K562 (cell line): Measurements from ENCODE around the gene SMARCA4. TPM values are rescaled to one million over a fixed set of nuclear protein-coding genes. Genes with fewer than 3 reads are reported as not detected.

Experiments used
- ATF7 ChIP-seq: fragments of 450-650 bp; IDR thresholded peaks from 2 replicates; pipeline ENCODE4 v1.7.1; 2014; ENCODE audit warnings: mild to moderate bottlenecking, moderate library complexity
- CBX1 ChIP-seq: sonication (generic); IDR thresholded peaks from 2 replicates; pipeline ENCODE4 v1.6.1; 2016; ENCODE audit warnings: antibody characterized with exemption, low read depth, mild to moderate bottlenecking
- CBX5 ChIP-seq: IDR thresholded peaks from 2 replicates; pipeline ENCODE4 v1.6.1; 2014; ENCODE audit warnings: low read depth, borderline replicate concordance
- FOXK1 ChIP-seq: sonication (generic); formaldehyde crosslinking; IDR thresholded peaks from 2 replicates; pipeline ENCODE4 v1.8.0; 2022; ENCODE audit warnings: missing genetic modification reagents, mild to moderate bottlenecking, borderline replicate concordance
- KHSRP ChIP-seq: fragments of 450-650 bp; IDR thresholded peaks from 2 replicates; pipeline ENCODE4 v1.6.1; 2017
- NFE2L1 ChIP-seq: fragments of 450-650 bp; IDR thresholded peaks from 2 replicates; pipeline ENCODE4 v1.6.1; 2016; ENCODE audit warnings: missing genetic modification characterization, low read depth, mild to moderate bottlenecking, missing compliant biosample characterization, moderate library complexity, borderline replicate concordance
- NR2F6 ChIP-seq: fragments of 450-650 bp; formaldehyde crosslinking; IDR thresholded peaks from 2 replicates; pipeline ENCODE4 v1.4.0; 2020; ENCODE audit warnings: mild to moderate bottlenecking
- SAFB2 ChIP-seq: fragments of 200-400 bp; formaldehyde crosslinking; IDR thresholded peaks from 2 replicates; pipeline ENCODE4 v1.6.1; 2018; ENCODE audit warnings: borderline replicate concordance, low read length, low read depth, moderate library complexity; ENCODE audit not compliant: severe bottlenecking
- ZEB2 ChIP-seq: fragments of 450-650 bp; IDR thresholded peaks from 2 replicates; pipeline ENCODE4 v1.6.1; 2016
- ZNF695 ChIP-seq: fragments of 450-650 bp; formaldehyde crosslinking; IDR thresholded peaks from 2 replicates; pipeline ENCODE4 v1.4.0; 2020; ENCODE audit warnings: mild to moderate bottlenecking, moderate library complexity
- polyA plus RNA-seq, 8 experiments: library from polyadenylated mRNA; depleted of rRNA in 4 of 8; stranded (reverse) in 5 of 8; unstranded in 3 of 8; fragments of >200 nt; fragmentation: Nextera tagmentation in 2 of 8; fragmentation: Illumina TruSeq in 1 of 8; extraction: Ambion mirVana in 2 of 8; extraction: Trizol in 1 of 8; gene quantifications; 2 replicates each; pipeline versions ENCODE4 v1.2.1 to v1.2.3, GENCODE V29; 2011 to 2014; ENCODE audit warnings: inconsistent platforms in 1 of 8, missing spikeins in 1 of 8
- total RNA-seq, 7 experiments: library from RNA; depleted of rRNA in 6 of 7; stranded (reverse); fragments of >200 nt in 6 of 7; fragmentation: Illumina TruSeq in 2 of 7; extraction: Trizol in 2 of 7; gene quantifications; 2 replicates each; pipeline versions ENCODE4 v1.2.1 to v1.2.3, GENCODE V29; 2011 to 2021; ENCODE audit warnings: low replicate concordance in 1 of 7
- TF ChIP-seq, protein P1 (sequence below): fragments of 250-450 bp; sonication (Bioruptor Pico); IDR thresholded peaks from 2 replicates; pipeline ENCODE4 v1.8.0; 2022; ENCODE audit warnings: inconsistent platforms
- TF ChIP-seq, protein P2 (sequence below): fragments of 450-650 bp; IDR thresholded peaks from 2 replicates; pipeline ENCODE4 v1.7.0; 2016; ENCODE audit warnings: borderline replicate concordance
- TF ChIP-seq, protein P3 (sequence below): fragments of 250-450 bp; sonication (Bioruptor Pico); IDR thresholded peaks from 2 replicates; pipeline ENCODE4 v1.5.1; 2021; ENCODE audit warnings: mild to moderate bottlenecking
- TF ChIP-seq, protein P4 (sequence below): fragments of 250-450 bp; sonication (Bioruptor Pico); IDR thresholded peaks from 2 replicates; pipeline ENCODE4 v1.6.1; 2021; ENCODE audit warnings: mild to moderate bottlenecking
- TF ChIP-seq, protein P5 (sequence below): IDR thresholded peaks from 2 replicates; pipeline ENCODE4 v1.6.1; 2011; ENCODE audit warnings: borderline replicate concordance, low read depth, mild to moderate bottlenecking, moderate library complexity, low read length; ENCODE audit not compliant: insufficient read depth, poor library complexity, severe bottlenecking
- TF ChIP-seq, protein P6 (sequence below): IDR thresholded peaks from 3 replicates; pipeline ENCODE4 v1.6.1; 2011; ENCODE audit warnings: borderline replicate concordance, mild to moderate bottlenecking, moderate library complexity; ENCODE audit not compliant: insufficient read length; ENCODE audit errors: extremely low read depth

SMARCA4 gene
- total and polyA plus RNA-seq, 9 of the 15 experiments (the other 6 are each of a cell fraction or from before 2014, with no cell fraction given), result 19.3 to 207 (median 52.1) TPM

DNA sequence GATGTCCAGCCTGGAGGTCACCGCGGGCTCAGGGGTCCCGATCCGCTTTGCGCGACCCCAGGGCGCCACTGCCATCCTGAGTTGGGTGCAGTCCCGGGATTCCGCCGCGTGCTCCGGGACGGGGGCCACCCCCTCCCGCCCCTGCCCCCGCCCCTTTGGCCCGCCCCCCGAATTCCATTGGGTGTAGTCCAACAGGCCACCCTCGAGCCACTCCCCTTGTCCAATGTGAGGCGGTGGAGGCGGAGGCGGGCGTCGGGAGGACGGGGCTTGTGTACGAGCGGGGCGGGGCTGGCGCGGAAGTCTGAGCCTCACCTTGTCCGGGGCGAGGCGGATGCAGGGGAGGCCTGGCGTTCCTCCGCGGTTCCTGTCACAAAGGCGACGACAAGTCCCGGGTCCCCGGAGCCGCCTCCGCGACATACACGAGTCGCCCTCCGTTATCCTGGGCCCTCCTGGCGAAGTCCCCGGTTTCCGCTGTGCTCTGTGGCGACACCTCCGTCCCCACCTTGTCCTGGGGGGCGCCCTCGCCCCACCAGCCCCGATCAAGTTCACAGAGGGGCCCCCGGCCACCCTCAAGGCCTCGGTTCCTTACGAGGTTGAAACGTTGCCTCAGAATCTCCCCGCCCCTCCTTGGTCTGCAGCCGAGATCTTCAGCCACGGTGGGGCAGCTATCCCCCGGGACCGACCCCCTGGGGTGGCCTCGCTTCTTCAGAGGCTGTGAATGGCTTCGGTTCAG lies 129.6 kb downstream of the SMARCA4 start (continued):
- TF ChIP-seq, protein P1, sequence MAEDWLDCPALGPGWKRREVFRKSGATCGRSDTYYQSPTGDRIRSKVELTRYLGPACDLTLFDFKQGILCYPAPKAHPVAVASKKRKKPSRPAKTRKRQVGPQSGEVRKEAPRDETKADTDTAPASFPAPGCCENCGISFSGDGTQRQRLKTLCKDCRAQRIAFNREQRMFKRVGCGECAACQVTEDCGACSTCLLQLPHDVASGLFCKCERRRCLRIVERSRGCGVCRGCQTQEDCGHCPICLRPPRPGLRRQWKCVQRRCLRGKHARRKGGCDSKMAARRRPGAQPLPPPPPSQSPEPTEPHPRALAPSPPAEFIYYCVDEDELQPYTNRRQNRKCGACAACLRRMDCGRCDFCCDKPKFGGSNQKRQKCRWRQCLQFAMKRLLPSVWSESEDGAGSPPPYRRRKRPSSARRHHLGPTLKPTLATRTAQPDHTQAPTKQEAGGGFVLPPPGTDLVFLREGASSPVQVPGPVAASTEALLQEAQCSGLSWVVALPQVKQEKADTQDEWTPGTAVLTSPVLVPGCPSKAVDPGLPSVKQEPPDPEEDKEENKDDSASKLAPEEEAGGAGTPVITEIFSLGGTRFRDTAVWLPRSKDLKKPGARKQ (CRISPR knock-in tag), result no peak
- TF ChIP-seq SAFB2 (no peak), ZNF695 (CRISPR knock-in tag) (no peak), ATF7 (peak; percentile 32; the same call in 1 of the 2 replicates), NR2F6 (CRISPR knock-in tag) (no peak), CBX1 (peak; percentile 32; the same call in 1 of the 2 replicates), KHSRP (no peak), ZEB2 (no peak), FOXK1 (peak; percentile 43; the same call in 1 of the 2 replicates), NFE2L1 (no peak), CBX5 (no peak)
- TF ChIP-seq, protein P2, sequence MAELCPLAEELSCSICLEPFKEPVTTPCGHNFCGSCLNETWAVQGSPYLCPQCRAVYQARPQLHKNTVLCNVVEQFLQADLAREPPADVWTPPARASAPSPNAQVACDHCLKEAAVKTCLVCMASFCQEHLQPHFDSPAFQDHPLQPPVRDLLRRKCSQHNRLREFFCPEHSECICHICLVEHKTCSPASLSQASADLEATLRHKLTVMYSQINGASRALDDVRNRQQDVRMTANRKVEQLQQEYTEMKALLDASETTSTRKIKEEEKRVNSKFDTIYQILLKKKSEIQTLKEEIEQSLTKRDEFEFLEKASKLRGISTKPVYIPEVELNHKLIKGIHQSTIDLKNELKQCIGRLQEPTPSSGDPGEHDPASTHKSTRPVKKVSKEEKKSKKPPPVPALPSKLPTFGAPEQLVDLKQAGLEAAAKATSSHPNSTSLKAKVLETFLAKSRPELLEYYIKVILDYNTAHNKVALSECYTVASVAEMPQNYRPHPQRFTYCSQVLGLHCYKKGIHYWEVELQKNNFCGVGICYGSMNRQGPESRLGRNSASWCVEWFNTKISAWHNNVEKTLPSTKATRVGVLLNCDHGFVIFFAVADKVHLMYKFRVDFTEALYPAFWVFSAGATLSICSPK, result no peak
- TF ChIP-seq, protein P3, sequence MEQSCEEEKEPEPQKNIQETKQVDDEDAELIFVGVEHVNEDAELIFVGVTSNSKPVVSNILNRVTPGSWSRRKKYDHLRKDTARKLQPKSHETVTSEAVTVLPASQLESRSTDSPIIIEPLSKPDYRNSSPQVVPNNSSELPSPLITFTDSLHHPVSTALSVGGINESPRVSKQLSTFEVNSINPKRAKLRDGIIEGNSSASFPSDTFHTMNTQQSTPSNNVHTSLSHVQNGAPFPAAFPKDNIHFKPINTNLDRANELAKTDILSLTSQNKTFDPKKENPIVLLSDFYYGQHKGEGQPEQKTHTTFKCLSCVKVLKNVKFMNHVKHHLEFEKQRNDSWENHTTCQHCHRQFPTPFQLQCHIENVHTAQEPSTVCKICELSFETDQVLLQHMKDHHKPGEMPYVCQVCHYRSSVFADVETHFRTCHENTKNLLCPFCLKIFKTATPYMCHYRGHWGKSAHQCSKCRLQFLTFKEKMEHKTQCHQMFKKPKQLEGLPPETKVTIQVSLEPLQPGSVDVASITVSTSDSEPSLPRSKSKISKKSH (CRISPR knock-in tag), result no peak
- TF ChIP-seq, protein P4, sequence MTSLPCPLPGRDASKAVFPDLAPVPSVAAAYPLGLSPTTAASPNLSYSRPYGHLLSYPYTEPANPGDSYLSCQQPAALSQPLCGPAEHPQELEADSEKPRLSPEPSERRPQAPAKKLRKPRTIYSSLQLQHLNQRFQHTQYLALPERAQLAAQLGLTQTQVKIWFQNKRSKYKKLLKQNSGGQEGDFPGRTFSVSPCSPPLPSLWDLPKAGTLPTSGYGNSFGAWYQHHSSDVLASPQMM (CRISPR knock-in tag), result no peak
- TF ChIP-seq, protein P5, sequence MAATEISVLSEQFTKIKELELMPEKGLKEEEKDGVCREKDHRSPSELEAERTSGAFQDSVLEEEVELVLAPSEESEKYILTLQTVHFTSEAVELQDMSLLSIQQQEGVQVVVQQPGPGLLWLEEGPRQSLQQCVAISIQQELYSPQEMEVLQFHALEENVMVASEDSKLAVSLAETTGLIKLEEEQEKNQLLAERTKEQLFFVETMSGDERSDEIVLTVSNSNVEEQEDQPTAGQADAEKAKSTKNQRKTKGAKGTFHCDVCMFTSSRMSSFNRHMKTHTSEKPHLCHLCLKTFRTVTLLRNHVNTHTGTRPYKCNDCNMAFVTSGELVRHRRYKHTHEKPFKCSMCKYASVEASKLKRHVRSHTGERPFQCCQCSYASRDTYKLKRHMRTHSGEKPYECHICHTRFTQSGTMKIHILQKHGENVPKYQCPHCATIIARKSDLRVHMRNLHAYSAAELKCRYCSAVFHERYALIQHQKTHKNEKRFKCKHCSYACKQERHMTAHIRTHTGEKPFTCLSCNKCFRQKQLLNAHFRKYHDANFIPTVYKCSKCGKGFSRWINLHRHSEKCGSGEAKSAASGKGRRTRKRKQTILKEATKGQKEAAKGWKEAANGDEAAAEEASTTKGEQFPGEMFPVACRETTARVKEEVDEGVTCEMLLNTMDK, result peak; percentile 18
- TF ChIP-seq, protein P6, sequence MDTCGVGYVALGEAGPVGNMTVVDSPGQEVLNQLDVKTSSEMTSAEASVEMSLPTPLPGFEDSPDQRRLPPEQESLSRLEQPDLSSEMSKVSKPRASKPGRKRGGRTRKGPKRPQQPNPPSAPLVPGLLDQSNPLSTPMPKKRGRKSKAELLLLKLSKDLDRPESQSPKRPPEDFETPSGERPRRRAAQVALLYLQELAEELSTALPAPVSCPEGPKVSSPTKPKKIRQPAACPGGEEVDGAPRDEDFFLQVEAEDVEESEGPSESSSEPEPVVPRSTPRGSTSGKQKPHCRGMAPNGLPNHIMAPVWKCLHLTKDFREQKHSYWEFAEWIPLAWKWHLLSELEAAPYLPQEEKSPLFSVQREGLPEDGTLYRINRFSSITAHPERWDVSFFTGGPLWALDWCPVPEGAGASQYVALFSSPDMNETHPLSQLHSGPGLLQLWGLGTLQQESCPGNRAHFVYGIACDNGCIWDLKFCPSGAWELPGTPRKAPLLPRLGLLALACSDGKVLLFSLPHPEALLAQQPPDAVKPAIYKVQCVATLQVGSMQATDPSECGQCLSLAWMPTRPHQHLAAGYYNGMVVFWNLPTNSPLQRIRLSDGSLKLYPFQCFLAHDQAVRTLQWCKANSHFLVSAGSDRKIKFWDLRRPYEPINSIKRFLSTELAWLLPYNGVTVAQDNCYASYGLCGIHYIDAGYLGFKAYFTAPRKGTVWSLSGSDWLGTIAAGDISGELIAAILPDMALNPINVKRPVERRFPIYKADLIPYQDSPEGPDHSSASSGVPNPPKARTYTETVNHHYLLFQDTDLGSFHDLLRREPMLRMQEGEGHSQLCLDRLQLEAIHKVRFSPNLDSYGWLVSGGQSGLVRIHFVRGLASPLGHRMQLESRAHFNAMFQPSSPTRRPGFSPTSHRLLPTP, result no peak
